RWPE2 (cell line): ENCODE results near the gene PDE4D.

Experiments used
- ATAC-seq: fragments of 200-7000 bp; cut with Tn5 transposase; 3 replicates; pipeline ENCODE4 v1.9.1; 2021; ENCODE audit warnings: low read depth
- DNase-seq: peaks from one replicate; pipeline ENCODE4 v3.0.0-alpha.2; 2020; ENCODE audit warnings: low spot score
- H3K27ac ChIP-seq: fragments of 450-650 bp; 2 replicates; pipeline ENCODE4 v1.5.1; 2017; ENCODE audit warnings: mild to moderate bottlenecking; ENCODE audit not compliant: poor library complexity, severe bottlenecking
- H3K27me3 ChIP-seq: fragments of 250-450 bp; sonication (Bioruptor Pico); 2 replicates; pipeline ENCODE4 v1.5.1; 2021; ENCODE audit warnings: mild to moderate bottlenecking, moderate library complexity; ENCODE audit not compliant: insufficient read depth, poor library complexity, severe bottlenecking
- H3K36me3 ChIP-seq: fragments of 250-450 bp; sonication (Bioruptor Pico); 2 replicates; pipeline ENCODE4 v1.5.1; 2020; ENCODE audit warnings: low read depth, mild to moderate bottlenecking, moderate library complexity
- H3K4me1 ChIP-seq: fragments of 250-450 bp; sonication (Bioruptor Pico); 2 replicates; pipeline ENCODE4 v1.5.1; 2021; ENCODE audit warnings: mild to moderate bottlenecking, moderate library complexity; ENCODE audit not compliant: insufficient read depth, poor library complexity, severe bottlenecking
- H3K4me3 ChIP-seq: fragments of 250-450 bp; sonication (Bioruptor Pico); 2 replicates; pipeline ENCODE4 v1.5.1; 2021; ENCODE audit warnings: mild to moderate bottlenecking, moderate library complexity; ENCODE audit not compliant: severe bottlenecking
- H3K9me3 ChIP-seq: fragments of 250-450 bp; sonication (Bioruptor Pico); 2 replicates; pipeline ENCODE4 v1.5.1; 2021; ENCODE audit warnings: mild to moderate bottlenecking, moderate library complexity; ENCODE audit not compliant: severe bottlenecking
- CTCF ChIP-seq: fragments of 450-650 bp; IDR thresholded peaks from one replicate; pipeline ENCODE4 v1.5.1; 2017; ENCODE audit warnings: mild to moderate bottlenecking, moderate library complexity; ENCODE audit not compliant: poor library complexity, severe bottlenecking

Gene PDE4D

GRCh38 chr5:59216841-59217240 lies 676.7 kb downstream of the PDE4D start:
- DNase-seq (no peak), ATAC-seq (no peak)
- Histone ChIP-seq H3K27ac (no peak overlapping the region), H3K4me3 (no peak overlapping the region), H3K4me1 (no peaks in the 10 kb centered on the region), H3K27me3 (no peaks in the 10 kb centered on the region), H3K36me3 (no peaks in the 10 kb centered on the region), H3K9me3 (no peaks in the 10 kb centered on the region)
- no peak for TF ChIP-seq CTCF

DNA sequence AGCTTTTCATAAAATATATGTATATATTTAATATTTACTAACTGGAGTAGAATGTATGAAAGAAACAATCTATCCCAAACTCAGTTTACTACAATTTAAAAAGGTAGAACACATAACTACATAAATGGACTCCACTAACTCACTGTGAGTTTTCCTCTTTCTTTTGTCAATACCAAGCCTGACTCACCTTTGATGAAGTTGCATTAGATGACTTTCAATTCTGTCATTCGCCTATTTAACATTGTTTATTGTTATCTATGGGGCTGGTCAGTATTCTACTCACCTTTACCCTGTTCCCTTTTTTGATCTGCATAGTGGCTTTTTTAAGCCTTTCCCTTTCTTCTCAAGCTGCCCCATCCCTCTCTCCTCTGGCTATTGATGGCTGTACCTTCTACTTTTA lies 680.9 kb downstream of the PDE4D start:
- no peaks in the 10 kb centered on the region for H3K9me3 ChIP-seq
- no peak for TF ChIP-seq CTCF
- ATAC-seq (peak; percentile 61; the same call in 2 of the 3 replicates), DNase-seq (no peak)
- H3K27ac ChIP-seq, result no peak overlapping the region
- no peaks in the 10 kb centered on the region for H3K27me3 ChIP-seq
- H3K36me3 ChIP-seq, result no peaks in the 10 kb centered on the region
- no peaks in the 10 kb centered on the region for H3K4me1 ChIP-seq
- no peak overlapping the region for H3K4me3 ChIP-seq

GRCh38 chr5:59209758-59210359 lies 683.7 kb downstream of the PDE4D start:
- Histone ChIP-seq H3K9me3 (no peaks in the 10 kb centered on the region), H3K4me1 (peaks cover 9% of the 10 kb centered on the region), H3K27me3 (no peaks in the 10 kb centered on the region), H3K36me3 (no peaks in the 10 kb centered on the region), H3K4me3 (no peak overlapping the region), H3K27ac (no peak overlapping the region)
- ATAC-seq (no peak), DNase-seq (no peak)
- TF ChIP-seq CTCF, result no peak

DNA sequence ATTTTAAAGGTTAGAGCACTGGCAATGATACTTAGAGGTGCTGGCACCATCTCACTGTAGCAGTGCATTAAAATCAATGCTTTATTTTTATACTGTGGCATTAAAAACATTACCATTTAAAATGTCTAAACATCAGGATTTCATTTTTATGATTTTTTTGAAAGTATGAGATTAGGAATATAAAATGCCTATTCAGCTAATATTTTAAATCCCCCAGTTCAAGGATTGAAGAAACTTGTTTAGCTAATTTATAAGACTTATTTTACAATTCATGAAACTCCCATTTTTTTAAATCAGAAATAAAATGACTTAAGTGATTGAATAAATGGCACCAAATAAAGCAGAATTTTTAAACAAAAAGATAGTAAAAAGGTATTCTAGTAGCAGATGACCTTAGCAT lies 685.1 kb downstream of the PDE4D start:
- Histone ChIP-seq H3K9me3 (no peaks in the 10 kb centered on the region), H3K4me1 (peaks cover 9% of the 10 kb centered on the region), H3K27me3 (no peaks in the 10 kb centered on the region), H3K4me3 (no peak overlapping the region), H3K36me3 (no peaks in the 10 kb centered on the region), H3K27ac (no peak overlapping the region)
- ATAC-seq (no peak), DNase-seq (no peak)
- TF ChIP-seq CTCF, result no peak

- ATAC-seq (no peak), DNase-seq (no peak)
- Histone ChIP-seq H3K27me3 (no peaks in the 10 kb centered on the region), H3K27ac (no peak overlapping the region), H3K36me3 (no peaks in the 10 kb centered on the region), H3K9me3 (no peaks in the 10 kb centered on the region), H3K4me3 (no peak overlapping the region), H3K4me1 (peaks cover 9% of the 10 kb centered on the region)
- no peak for TF ChIP-seq CTCF
These were observed 686.1 kb downstream of the PDE4D start for GRCh38 chr5:59207401-59207800.
